Neural crest cell (in vitro differentiated cells): ENCODE measurements around the gene MYOCD. TPM values are rescaled to one million over a fixed set of nuclear protein-coding genes. Genes with fewer than 3 reads are reported as not detected.

Experiments used
- DNase-seq: peaks from one replicate; pipeline ENCODE4 v3.0.0; 2021; ENCODE audit warnings: low read depth, mixed read lengths, low spot score
- H3K27ac Mint-ChIP-seq: one replicate; pipeline ENCODE4 v1.8.0; 2021; ENCODE audit warnings: mild to moderate bottlenecking, mixed read lengths; ENCODE audit not compliant: unreplicated experiment
- H3K27me3 Mint-ChIP-seq: 2 replicates; pipeline ENCODE4 v1.8.0; 2021; ENCODE audit warnings: low read depth, mild to moderate bottlenecking, mixed read lengths
- H3K36me3 Mint-ChIP-seq: 2 replicates; pipeline ENCODE4 v1.8.0; 2021; ENCODE audit warnings: low read depth, mild to moderate bottlenecking, mixed read lengths
- H3K4me1 Mint-ChIP-seq: 2 replicates; pipeline ENCODE4 v1.8.0; 2021; ENCODE audit warnings: mixed read lengths
- H3K4me3 Mint-ChIP-seq: one replicate; pipeline ENCODE4 v1.8.0; 2021; ENCODE audit warnings: mild to moderate bottlenecking, mixed read lengths
- H3K9me3 Mint-ChIP-seq: 2 replicates; pipeline ENCODE4 v1.8.0; 2021; ENCODE audit warnings: mixed read lengths
- total RNA-seq: library from RNA; stranded (reverse); gene quantifications from 2 replicates; pipeline ENCODE4 v1.2.1, GENCODE V29; 2021
- TF ChIP-seq, protein P1 (sequence below): fragments of 200-600 bp; sonication (generic); conservative IDR thresholded peaks from 2 replicates; pipeline ENCODE4 v1.5.0; 2021; ENCODE audit warnings: antibody characterized with exemption, mild to moderate bottlenecking

MYOCD gene
- total RNA-seq, 1 donor from 2014 or later, result 0.09 TPM

DNA sequence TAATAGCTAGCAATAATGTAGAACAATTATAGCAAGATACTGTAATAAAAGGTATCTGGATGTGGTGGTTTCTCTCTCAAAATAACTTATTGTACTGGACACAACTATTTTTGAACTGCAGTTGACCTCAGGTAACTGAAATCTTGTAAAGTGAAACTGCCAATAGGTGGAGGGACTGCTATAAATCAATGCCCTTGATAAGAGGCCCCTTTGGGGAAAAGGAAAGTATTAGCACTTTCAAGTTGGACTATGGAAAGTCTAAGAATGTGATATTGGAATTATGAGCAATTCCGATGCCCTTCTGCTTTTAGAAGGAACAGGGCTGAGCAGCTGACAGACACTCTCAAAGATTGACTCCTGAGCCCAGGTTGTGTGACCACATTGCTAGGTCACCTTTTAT is 79.1 kb downstream of the MYOCD start:
- no peak for DNase-seq
- H3K27ac Mint-ChIP-seq, result no peak overlapping the region
- TF ChIP-seq, protein P1, sequence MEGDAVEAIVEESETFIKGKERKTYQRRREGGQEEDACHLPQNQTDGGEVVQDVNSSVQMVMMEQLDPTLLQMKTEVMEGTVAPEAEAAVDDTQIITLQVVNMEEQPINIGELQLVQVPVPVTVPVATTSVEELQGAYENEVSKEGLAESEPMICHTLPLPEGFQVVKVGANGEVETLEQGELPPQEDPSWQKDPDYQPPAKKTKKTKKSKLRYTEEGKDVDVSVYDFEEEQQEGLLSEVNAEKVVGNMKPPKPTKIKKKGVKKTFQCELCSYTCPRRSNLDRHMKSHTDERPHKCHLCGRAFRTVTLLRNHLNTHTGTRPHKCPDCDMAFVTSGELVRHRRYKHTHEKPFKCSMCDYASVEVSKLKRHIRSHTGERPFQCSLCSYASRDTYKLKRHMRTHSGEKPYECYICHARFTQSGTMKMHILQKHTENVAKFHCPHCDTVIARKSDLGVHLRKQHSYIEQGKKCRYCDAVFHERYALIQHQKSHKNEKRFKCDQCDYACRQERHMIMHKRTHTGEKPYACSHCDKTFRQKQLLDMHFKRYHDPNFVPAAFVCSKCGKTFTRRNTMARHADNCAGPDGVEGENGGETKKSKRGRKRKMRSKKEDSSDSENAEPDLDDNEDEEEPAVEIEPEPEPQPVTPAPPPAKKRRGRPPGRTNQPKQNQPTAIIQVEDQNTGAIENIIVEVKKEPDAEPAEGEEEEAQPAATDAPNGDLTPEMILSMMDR, result no peak
- no peak overlapping the region for H3K4me3 Mint-ChIP-seq
- H3K27me3 Mint-ChIP-seq, result peaks cover 9% of the 10 kb centered on the region
- H3K9me3 Mint-ChIP-seq, result no peaks in the 10 kb centered on the region
- peaks cover 5% of the 10 kb centered on the region for H3K4me1 Mint-ChIP-seq
- H3K36me3 Mint-ChIP-seq, result no peaks in the 10 kb centered on the region

DNA sequence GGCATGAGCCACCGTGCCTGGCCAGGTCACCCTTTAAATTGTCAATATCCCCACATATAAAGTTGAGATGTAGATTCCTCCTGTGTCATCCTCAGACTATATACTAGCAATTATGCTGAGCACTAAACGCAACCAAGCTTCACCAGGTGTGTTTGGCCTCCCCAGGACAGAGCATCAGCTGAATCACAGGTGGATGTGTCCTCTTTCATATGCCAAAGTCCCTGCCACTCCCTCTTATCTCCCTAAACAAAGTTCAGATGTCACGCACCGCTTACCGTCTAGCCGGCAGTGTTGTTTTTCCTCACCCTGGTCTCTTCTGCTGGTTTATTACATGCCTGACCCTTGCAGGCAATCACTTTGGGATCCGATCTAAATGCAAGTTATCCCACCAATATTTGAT is 79.8 kb downstream of the MYOCD start:
- peaks cover 6% of the 10 kb centered on the region for H3K27me3 Mint-ChIP-seq
- TF ChIP-seq, protein P1, result no peak
- DNase-seq, result no peak
- no peak overlapping the region for H3K27ac Mint-ChIP-seq
- H3K4me3 Mint-ChIP-seq, result no peak overlapping the region
- no peaks in the 10 kb centered on the region for H3K9me3 Mint-ChIP-seq
- H3K36me3 Mint-ChIP-seq, result no peaks in the 10 kb centered on the region
- peaks cover 5% of the 10 kb centered on the region for H3K4me1 Mint-ChIP-seq

DNA sequence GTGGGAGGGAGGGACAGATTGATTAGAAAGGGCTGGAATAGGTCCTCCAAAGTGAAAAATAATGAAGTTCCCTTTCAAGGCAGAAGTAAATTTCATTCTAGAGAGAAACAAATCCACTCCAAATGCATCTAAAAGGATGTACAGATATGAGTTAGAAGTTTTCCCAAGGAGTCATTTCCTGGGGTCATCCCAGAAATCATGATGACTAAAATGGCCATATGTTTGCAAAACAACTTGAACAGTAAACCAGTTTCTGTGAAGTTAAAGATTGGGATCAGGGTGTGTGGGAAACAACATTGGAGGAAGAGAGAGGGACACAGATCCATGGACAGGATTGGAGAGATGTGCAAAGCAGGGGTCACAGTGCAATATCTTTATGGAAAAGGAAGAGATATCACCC is 91.1 kb downstream of the MYOCD start:
- TF ChIP-seq, protein P1, result no peak
- H3K4me1 Mint-ChIP-seq, result no peaks in the 10 kb centered on the region
- H3K27ac Mint-ChIP-seq, result no peak overlapping the region

DNA sequence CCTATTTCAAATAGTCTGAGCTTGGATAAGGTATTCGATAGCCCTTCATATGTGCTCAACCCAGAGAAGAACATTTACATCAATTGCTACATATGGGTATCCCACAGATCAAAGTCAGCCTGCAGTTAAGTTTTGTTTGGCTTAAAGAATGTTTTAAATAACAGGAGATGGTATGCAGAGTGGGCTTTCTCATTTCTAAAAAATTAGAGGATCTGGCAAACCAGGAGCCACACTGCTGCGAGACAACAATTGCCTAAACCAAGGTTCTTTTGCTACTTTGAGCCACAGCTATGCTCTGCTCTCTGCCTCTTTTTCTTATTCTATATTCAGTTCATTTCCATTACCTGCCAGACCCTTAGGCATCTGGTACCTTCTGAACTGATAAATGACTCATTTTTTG is 93.4 kb downstream of the MYOCD start:
- no peak overlapping the region for H3K27ac Mint-ChIP-seq
- no peak overlapping the region for H3K4me3 Mint-ChIP-seq
- H3K36me3 Mint-ChIP-seq, result no peaks in the 10 kb centered on the region
- H3K9me3 Mint-ChIP-seq, result no peaks in the 10 kb centered on the region
- DNase-seq, result no peak
- TF ChIP-seq, protein P1, result no peak
- no peaks in the 10 kb centered on the region for H3K4me1 Mint-ChIP-seq
- peaks cover 7% of the 10 kb centered on the region for H3K27me3 Mint-ChIP-seq

More for the DNA sequence above, 91.1 kb downstream of the MYOCD start:
- Mint-ChIP-seq H3K36me3 (no peaks in the 10 kb centered on the region), H3K4me3 (no peak overlapping the region), H3K27me3 (peaks cover 7% of the 10 kb centered on the region), H3K9me3 (no peaks in the 10 kb centered on the region)
- DNase-seq, result no peak

DNA sequence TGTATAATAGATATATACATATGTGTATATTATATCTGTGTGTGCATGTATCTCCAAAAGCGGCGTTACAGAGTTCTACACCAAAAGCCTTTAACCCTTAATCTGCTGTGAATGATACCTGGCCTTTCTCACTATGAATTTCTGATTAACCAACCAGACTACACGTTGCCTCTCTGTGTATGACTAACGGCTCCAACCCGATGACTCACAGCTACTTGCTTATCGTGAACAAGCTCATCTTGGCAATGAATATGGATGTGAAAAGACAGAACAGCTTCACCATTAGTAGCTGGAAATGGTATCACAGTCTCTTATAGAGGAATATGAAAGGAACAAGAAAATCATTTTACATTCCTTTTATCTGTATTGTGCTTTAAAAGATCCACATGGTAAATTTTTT is 99.9 kb downstream of the MYOCD start:
- no peak overlapping the region for H3K4me3 Mint-ChIP-seq
- peaks cover 11% of the 10 kb centered on the region for H3K27me3 Mint-ChIP-seq
- H3K9me3 Mint-ChIP-seq, result peaks cover 4% of the 10 kb centered on the region
- TF ChIP-seq, protein P1, result no peak
- DNase-seq, result no peak
- H3K27ac Mint-ChIP-seq, result no peak overlapping the region
- no peaks in the 10 kb centered on the region for H3K4me1 Mint-ChIP-seq
- no peaks in the 10 kb centered on the region for H3K36me3 Mint-ChIP-seq

DNA sequence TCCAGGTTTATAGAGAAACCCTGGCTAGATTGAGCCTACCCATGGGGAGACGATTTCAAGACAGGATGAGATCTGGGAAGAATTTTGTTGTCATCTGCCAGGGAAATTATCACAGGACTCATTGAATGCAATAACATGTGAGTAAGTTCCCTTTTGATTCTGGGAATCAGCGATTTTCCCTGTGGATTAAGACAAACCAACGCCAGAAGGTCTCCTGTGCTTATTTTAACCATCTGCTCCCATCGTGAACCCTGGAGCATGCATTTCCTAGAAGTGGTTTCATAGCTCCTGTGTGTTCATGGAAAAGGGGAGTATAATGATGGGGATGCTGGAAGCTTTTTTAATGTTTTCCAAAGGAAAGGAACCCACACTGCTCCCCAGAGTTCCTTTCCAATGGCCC is 102.6 kb downstream of the MYOCD start:
- Mint-ChIP-seq H3K36me3 (no peaks in the 10 kb centered on the region), H3K4me1 (no peaks in the 10 kb centered on the region), H3K9me3 (peaks cover 4% of the 10 kb centered on the region), H3K27ac (no peak overlapping the region), H3K4me3 (no peak overlapping the region), H3K27me3 (peaks cover 11% of the 10 kb centered on the region)
- no peak for DNase-seq
- TF ChIP-seq, protein P1, result no peak
